ENCODE measurements around the gene ZFAND2B.

The ZFAND2B gene

DNA sequence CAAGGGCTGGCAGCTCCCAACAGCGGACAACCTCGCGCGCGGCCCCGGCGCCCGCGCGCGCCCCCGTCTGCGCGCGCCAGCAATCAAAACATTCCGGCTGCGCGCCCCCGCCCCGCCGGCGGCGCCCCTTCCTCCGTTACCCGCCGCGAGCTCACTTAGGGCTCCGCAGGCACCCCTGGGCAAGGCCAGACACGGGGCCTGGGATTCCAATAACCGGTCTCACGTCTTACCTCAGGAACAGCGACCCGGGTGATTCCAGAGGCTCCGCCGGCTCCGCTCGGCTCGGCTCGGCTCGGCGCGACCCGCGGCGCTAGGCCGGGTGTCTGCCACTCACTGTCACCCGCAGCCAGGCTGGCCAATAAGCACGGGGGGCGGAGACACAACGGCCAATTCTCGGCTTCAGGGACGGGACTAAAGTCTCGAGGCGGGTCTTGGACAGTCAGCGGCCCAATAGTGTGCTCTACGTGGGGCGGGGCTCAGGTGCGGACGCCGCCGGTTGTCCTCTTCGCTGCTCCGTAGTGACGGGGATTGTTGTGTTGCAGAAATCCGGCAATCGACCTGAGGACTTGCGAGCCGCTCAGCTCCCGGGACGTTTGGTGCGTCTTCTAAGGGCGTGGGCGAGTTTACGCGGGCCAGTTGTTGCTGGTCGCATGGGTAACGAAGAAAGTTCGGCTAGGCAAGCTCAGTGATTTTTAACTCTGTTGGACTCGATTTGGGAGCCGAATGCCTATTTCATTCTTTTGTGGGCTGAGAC, 22.9 kb downstream of the ZFAND2B start, which contains the start of the genes ANKZF1 and ATG9A:
Gene ANKZF1, plus strand, starts transcription at position 502 of the 754 bp plus-strand sequence. CDS start 452 bp downstream, outside the sequence.
Gene ATG9A, minus strand, starts transcription at position 332 of the 754 bp plus-strand sequence. CDS start 1,612 bp downstream, outside the sequence.
- peak within 1 kb of the TSS; percentile 84 for H3K4me3 ChIP-seq (ENCODE audit: low read length)
- under 1% methylated on average over 80 of the region's 80 CpGs for WGBS
- no peaks in the 10 kb centered on the region for H3K27me3 ChIP-seq (ENCODE audit: insufficient read depth, low read length)
- H3K36me3 ChIP-seq (ENCODE audit: insufficient read depth, low read length), result peaks cover 51% of the 10 kb centered on the region
- peak within 1 kb of the TSS; percentile 89 for H3K27ac ChIP-seq (ENCODE audit: low read depth, low read length)
- 0 out of 2 replicates have a peak, but pooled peaks cover 5% of the 10 kb centered on the region for H3K4me1 ChIP-seq (ENCODE audit: insufficient read depth, low read length)
- H3K9ac ChIP-seq (ENCODE audit: low read depth, low read length), result peak within 1 kb of the TSS; percentile 82
- H3K9me3 ChIP-seq (ENCODE audit: insufficient read depth, low read depth, low read length), result no peaks in the 10 kb centered on the region

DNA sequence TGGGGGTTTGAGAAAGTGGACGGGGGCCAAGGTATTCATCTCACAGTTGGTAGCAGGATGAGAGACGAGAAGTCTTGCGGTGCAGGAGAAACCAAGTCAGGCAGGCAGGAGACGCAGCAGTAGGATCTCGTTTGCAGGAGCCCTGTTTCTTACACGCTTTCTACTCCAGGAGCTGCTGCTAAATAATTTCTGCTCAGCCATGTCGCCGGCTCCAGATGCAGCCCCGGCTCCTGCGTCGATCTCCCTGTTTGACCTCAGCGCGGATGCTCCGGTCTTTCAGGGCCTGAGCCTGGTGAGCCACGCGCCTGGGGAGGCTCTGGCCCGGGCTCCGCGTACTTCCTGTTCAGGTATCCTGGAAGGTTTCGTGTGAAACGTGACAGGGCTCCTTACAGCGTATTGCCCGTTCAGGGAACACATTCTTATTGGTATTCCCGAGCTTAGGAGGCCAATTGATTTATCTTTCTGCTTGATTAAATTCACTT, 23.5 kb downstream of the ZFAND2B start:
- Histone ChIP-seq H3K4me3 (ENCODE audit: low read length) (peak overlapping the region; percentile 84), H3K9me3 (ENCODE audit: insufficient read depth, low read depth, low read length) (no peaks in the 10 kb centered on the region), H3K27me3 (ENCODE audit: insufficient read depth, low read length) (no peaks in the 10 kb centered on the region), H3K36me3 (ENCODE audit: insufficient read depth, low read length) (peaks cover 51% of the 10 kb centered on the region), H3K27ac (ENCODE audit: low read depth, low read length) (peak overlapping the region; percentile 85; the same call in 1 of the 2 replicates), H3K4me1 (ENCODE audit: insufficient read depth, low read length) (0 out of 2 replicates have a peak, but pooled peaks cover 5% of the 10 kb centered on the region), H3K9ac (ENCODE audit: low read depth, low read length) (peak overlapping the region; percentile 82)
- WGBS, result 2% methylated on average over 24 of the region's 24 CpGs

DNA sequence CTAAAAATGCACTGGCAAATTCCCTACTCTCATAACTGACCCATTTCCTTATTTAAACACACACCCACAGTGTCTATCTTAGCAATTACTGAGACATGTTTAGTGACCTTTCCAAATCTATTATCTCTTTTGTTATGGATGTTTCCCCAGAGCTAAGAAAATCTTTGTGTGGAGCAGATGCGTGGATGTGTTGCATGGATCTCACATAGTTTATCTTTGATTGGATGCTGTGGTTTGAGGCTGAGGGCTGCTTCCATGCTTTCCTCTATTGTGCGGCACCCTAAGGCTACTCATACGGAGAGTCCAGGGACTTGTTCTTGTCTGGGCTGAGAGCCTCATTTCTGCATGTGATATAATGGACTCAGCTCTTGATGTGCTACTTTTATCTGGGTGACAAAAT, 27.7 kb downstream of the ZFAND2B start:
- Histone ChIP-seq H3K27ac (ENCODE audit: low read depth, low read length) (no peak overlapping the region), H3K9ac (ENCODE audit: low read depth, low read length) (no peak overlapping the region), H3K4me3 (ENCODE audit: low read length) (no peak overlapping the region), H3K36me3 (ENCODE audit: insufficient read depth, low read length) (peaks cover 73% of the 10 kb centered on the region), H3K27me3 (ENCODE audit: insufficient read depth, low read length) (no peaks in the 10 kb centered on the region), H3K9me3 (ENCODE audit: insufficient read depth, low read depth, low read length) (no peaks in the 10 kb centered on the region), H3K4me1 (ENCODE audit: insufficient read depth, low read length) (no peaks in the 10 kb centered on the region)
- WGBS, result 95% methylated on average over 3 of the region's 3 CpGs

DNA sequence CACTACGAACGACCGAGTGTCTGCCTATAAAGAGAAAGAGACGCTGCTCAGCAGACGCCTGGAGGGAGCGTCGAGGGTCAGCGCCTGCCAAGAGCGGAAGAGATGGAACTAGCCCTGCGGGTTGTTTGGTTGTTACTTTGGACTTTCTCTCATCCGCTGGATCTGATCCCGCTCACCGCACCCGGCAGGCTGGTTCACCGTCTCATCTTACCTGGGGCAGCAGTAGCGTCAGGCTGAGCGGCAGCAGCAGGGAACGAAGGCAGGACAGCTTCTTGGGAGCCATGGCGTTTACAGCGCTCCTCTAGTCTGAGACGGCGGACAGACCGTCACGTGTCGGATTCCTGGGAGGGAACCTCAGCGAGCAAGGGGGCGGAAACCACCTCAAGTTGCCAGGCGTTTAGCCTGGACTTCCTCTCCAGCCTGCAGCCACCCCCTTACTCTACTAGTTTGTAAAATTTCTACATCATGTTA, 36.7 kb downstream of the ZFAND2B start:
- no peaks in the 10 kb centered on the region for H3K9me3 ChIP-seq (ENCODE audit: insufficient read depth, low read depth, low read length)
- H3K27ac ChIP-seq (ENCODE audit: low read depth, low read length), result no peak overlapping the region
- H3K27me3 ChIP-seq (ENCODE audit: insufficient read depth, low read length), result no peaks in the 10 kb centered on the region
- no peak overlapping the region for H3K4me3 ChIP-seq (ENCODE audit: low read length)
- peaks cover 14% of the 10 kb centered on the region for H3K36me3 ChIP-seq (ENCODE audit: insufficient read depth, low read length)
- WGBS, result 91% methylated on average over 28 of the region's 28 CpGs
- H3K4me1 ChIP-seq (ENCODE audit: insufficient read depth, low read length), result peaks cover 5% of the 10 kb centered on the region; the same call in 1 of the 2 replicates
- H3K9ac ChIP-seq (ENCODE audit: low read depth, low read length), result no peak overlapping the region

DNA sequence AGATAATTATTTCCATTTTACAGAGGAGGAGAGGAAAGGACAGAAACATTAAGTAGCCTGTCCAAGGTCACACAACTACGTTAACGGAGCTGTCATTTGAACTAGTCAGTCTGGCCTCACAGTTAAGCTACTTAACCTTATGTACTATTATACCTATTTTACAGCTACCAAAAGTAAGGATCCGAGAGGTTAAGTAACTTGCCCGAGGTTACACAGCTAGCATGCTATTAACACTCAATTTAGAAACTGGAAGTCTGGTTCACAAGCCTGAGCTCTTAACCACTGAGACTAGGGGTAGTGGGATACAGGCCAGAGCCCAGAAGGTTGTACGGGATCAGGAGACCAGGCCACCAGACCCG, 38.2 kb downstream of the ZFAND2B start:
- Histone ChIP-seq H3K27me3 (ENCODE audit: insufficient read depth, low read length) (no peaks in the 10 kb centered on the region), H3K9me3 (ENCODE audit: insufficient read depth, low read depth, low read length) (no peaks in the 10 kb centered on the region), H3K4me3 (ENCODE audit: low read length) (peak overlapping the region; percentile 74), H3K4me1 (ENCODE audit: insufficient read depth, low read length) (peaks cover 5% of the 10 kb centered on the region; the same call in 1 of the 2 replicates), H3K27ac (ENCODE audit: low read depth, low read length) (peak overlapping the region; percentile 73; the same call in 1 of the 2 replicates), H3K9ac (ENCODE audit: low read depth, low read length) (peak overlapping the region; percentile 81), H3K36me3 (ENCODE audit: insufficient read depth, low read length) (peaks cover 12% of the 10 kb centered on the region; the same call in 1 of the 2 replicates)
- 46% methylated on average over 6 of the region's 6 CpGs for WGBS

DNA sequence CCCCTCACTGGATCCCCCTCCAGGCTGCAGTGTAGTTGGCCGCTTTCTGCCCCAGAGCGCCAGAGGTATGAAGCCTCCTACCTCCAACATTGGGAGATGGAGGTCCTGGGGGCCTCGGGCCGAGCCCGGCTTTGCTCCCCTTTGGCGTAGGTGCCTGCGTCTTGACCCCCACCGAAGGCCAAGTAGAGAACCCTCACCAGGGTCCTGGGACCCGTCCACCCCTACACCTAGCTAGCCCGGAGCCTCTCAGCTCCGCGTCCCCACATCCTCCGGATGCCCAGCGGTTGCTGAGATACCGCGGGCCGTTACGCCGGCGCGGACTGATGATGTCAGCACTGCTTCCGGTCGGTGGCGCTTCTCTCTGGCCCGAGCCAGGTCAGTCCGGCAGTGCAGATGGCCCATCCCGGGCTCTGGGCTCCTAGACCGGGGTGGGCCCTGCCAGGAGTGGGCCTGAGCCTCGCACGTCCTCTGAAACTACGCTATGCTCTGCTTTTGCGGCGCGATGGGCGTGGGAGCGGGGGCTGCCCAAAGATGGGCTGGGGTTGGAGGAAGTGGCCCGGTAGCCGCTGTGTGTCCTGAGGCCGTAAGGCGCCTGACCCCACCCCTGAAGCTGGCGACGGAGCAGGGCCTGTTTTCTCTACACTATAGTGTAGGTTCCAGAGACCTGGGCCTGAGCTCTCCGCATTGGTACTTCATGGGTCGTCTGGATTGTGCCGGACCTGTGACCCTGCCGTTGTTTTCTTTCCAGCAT, 38.7 kb downstream of the ZFAND2B start, which contains the start of the genes GLB1L and STK16:
Gene GLB1L, minus strand, starts transcription at position 297 of the 751 bp plus-strand sequence. CDS start 1,871 bp downstream, outside the sequence.
Gene STK16, plus strand, starts transcription at position 332 of the 751 bp plus-strand sequence. CDS start 521 bp downstream, outside the sequence.
- H3K27me3 ChIP-seq (ENCODE audit: insufficient read depth, low read length), result no peaks in the 10 kb centered on the region
- peak within 1 kb of the TSS; percentile 73 for H3K27ac ChIP-seq (ENCODE audit: low read depth, low read length)
- H3K9me3 ChIP-seq (ENCODE audit: insufficient read depth, low read depth, low read length), result no peaks in the 10 kb centered on the region
- H3K36me3 ChIP-seq (ENCODE audit: insufficient read depth, low read length), result peaks cover 17% of the 10 kb centered on the region; the same call in 1 of the 2 replicates
- peak within 1 kb of the TSS; percentile 74 for H3K4me3 ChIP-seq (ENCODE audit: low read length)
- H3K4me1 ChIP-seq (ENCODE audit: insufficient read depth, low read length), result peaks cover 5% of the 10 kb centered on the region; the same call in 1 of the 2 replicates
- WGBS, result under 1% methylated on average over 46 of the region's 46 CpGs
- peak within 1 kb of the TSS; percentile 81 for H3K9ac ChIP-seq (ENCODE audit: low read depth, low read length)

DNA sequence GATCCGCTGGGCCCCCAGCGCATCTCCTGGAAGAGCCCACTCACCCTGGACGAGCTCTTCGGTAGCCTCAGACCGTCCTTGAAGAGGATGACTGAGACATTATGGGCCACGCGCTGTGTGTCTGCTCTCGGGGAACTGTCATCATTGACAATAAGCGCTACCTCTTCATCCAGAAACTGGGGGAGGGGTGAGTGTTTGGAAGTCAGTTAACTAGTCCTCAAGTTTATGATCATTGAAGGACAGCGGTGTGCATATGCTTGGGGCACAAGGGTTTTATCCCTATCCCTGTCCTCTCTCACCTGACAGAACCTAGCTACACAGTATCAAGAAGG, 39.3 kb downstream of the ZFAND2B start:
- Histone ChIP-seq H3K4me1 (ENCODE audit: insufficient read depth, low read length) (peaks cover 5% of the 10 kb centered on the region; the same call in 1 of the 2 replicates), H3K9me3 (ENCODE audit: insufficient read depth, low read depth, low read length) (no peaks in the 10 kb centered on the region), H3K27me3 (ENCODE audit: insufficient read depth, low read length) (no peaks in the 10 kb centered on the region), H3K36me3 (ENCODE audit: insufficient read depth, low read length) (peaks cover 21% of the 10 kb centered on the region; the same call in 1 of the 2 replicates), H3K9ac (ENCODE audit: low read depth, low read length) (peak overlapping the region; percentile 81), H3K4me3 (ENCODE audit: low read length) (peak overlapping the region; percentile 74), H3K27ac (ENCODE audit: low read depth, low read length) (peak overlapping the region; percentile 73)
- WGBS, result 34% methylated on average over 10 of the region's 10 CpGs

DNA sequence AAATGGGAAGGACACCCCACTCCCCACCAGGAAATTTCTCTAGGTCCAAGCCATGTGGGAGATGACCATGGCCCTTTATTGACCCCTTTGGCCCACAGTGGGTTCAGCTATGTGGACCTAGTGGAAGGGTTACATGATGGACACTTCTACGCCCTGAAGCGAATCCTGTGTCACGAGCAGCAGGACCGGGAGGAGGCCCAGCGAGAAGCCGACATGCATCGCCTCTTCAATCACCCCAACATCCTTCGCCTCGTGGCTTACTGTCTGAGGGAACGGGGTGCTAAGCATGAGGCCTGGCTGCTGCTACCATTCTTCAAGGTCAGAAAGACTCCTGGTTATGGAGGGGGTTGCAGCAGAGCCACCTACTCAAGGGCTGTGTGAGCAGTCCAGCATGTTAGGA, 40.0 kb downstream of the ZFAND2B start:
- Histone ChIP-seq H3K9me3 (ENCODE audit: insufficient read depth, low read depth, low read length) (no peaks in the 10 kb centered on the region), H3K27me3 (ENCODE audit: insufficient read depth, low read length) (peaks cover 5% of the 10 kb centered on the region), H3K4me1 (ENCODE audit: insufficient read depth, low read length) (peaks cover 5% of the 10 kb centered on the region; the same call in 1 of the 2 replicates), H3K27ac (ENCODE audit: low read depth, low read length) (no peak overlapping the region), H3K4me3 (ENCODE audit: low read length) (no peak overlapping the region), H3K36me3 (ENCODE audit: insufficient read depth, low read length) (peaks cover 21% of the 10 kb centered on the region; the same call in 1 of the 2 replicates), H3K9ac (ENCODE audit: low read depth, low read length) (no peak overlapping the region)
- WGBS, result 97% methylated on average over 10 of the region's 10 CpGs

DNA sequence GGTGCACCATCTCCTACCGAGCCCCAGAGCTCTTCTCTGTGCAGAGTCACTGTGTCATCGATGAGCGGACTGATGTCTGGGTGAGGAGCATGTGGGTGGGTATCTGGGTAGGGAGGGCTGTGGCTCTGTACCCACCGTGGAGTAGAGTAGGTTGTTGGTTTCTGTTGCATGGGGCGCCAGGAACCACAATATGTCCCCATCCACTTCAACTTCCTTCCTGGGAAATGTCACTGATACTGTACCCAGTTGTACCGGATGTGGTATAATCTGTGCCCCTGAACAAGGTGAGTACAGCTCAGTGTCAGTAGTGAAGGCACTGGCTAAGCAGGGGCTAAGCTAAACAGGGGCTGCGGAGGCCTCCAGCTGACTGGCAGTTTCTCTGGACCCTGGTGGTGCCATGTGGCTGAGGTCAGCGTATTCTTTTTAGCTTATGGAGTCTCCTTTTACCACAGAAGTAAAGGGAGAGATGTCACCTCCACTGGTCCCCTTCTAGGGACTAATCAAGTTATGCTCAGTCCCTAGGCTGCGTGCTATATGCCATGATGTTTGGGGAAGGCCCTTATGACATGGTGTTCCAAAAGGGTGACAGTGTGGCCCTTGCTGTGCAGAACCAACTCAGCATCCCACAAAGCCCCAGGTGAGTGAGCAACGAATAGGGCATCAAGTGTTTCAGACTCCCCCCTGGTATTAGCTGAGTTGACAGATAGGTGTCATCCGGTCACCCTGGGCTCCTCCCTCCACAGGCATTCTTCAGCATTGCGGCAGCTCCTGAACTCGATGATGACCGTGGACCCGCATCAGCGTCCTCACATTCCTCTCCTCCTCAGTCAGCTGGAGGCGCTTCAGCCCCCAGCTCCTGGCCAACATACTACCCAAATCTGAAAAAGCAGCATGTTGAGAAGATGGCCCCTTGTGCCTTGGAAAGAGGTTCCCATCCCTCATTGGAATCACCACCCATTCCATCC, 41.4 kb downstream of the ZFAND2B start:
- H3K9ac ChIP-seq (ENCODE audit: low read depth, low read length), result no peak overlapping the region
- peaks cover 21% of the 10 kb centered on the region; the same call in 1 of the 2 replicates for H3K36me3 ChIP-seq (ENCODE audit: insufficient read depth, low read length)
- no peak overlapping the region for H3K27ac ChIP-seq (ENCODE audit: low read depth, low read length)
- no peaks in the 10 kb centered on the region for H3K9me3 ChIP-seq (ENCODE audit: insufficient read depth, low read depth, low read length)
- no peak overlapping the region for H3K4me3 ChIP-seq (ENCODE audit: low read length)
- H3K4me1 ChIP-seq (ENCODE audit: insufficient read depth, low read length), result peaks cover 13% of the 10 kb centered on the region; the same call in 1 of the 2 replicates
- H3K27me3 ChIP-seq (ENCODE audit: insufficient read depth, low read length), result peaks cover 19% of the 10 kb centered on the region
- WGBS, result 89% methylated on average over 17 of the region's 17 CpGs

DNA sequence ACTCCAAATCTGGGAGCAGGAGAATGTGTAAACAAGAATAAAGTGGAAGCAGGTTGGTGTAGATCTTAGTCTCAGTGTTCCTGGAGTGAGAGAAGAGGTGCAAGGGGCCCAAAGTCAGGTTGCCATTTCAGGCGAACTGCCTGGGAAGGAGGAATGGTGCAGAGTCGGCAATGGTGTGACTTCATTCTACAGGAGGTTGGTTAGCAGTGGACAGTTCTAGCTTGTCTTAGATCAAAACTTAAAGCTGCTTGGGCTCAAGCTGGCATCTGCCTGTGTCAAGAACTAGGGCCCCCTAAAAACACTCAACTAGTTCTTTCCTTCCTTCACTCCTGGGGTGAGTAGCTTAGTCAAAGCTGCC, 42.2 kb downstream of the ZFAND2B start:
- H3K27ac ChIP-seq (ENCODE audit: low read depth, low read length), result peak overlapping the region; percentile 34; the same call in 1 of the 2 replicates
- peaks cover 21% of the 10 kb centered on the region; the same call in 1 of the 2 replicates for H3K36me3 ChIP-seq (ENCODE audit: insufficient read depth, low read length)
- no peak overlapping the region for H3K9ac ChIP-seq (ENCODE audit: low read depth, low read length)
- peaks cover 13% of the 10 kb centered on the region; the same call in 1 of the 2 replicates for H3K4me1 ChIP-seq (ENCODE audit: insufficient read depth, low read length)
- H3K27me3 ChIP-seq (ENCODE audit: insufficient read depth, low read length), result peaks cover 28% of the 10 kb centered on the region
- no peak overlapping the region for H3K4me3 ChIP-seq (ENCODE audit: low read length)
- no peaks in the 10 kb centered on the region for H3K9me3 ChIP-seq (ENCODE audit: insufficient read depth, low read depth, low read length)
- 91% methylated on average over 2 of the region's 2 CpGs for WGBS

All from HUES64 (cell line).